HG02642 (cell line): ENCODE data around the gene TMEM109.
A peak's percentile ranks its signal among the peaks of the same experiment; 100 is the strongest.

Source experiments
- ATAC-seq: cut with Tn5 transposase; IDR thresholded peaks from one replicate; pipeline ENCODE4 v1.9.1; 2021; ENCODE audit warnings: mild to moderate bottlenecking; ENCODE audit not compliant: unreplicated experiment, poor library complexity

TMEM109 gene, protein sequence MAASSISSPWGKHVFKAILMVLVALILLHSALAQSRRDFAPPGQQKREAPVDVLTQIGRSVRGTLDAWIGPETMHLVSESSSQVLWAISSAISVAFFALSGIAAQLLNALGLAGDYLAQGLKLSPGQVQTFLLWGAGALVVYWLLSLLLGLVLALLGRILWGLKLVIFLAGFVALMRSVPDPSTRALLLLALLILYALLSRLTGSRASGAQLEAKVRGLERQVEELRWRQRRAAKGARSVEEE

DNA sequence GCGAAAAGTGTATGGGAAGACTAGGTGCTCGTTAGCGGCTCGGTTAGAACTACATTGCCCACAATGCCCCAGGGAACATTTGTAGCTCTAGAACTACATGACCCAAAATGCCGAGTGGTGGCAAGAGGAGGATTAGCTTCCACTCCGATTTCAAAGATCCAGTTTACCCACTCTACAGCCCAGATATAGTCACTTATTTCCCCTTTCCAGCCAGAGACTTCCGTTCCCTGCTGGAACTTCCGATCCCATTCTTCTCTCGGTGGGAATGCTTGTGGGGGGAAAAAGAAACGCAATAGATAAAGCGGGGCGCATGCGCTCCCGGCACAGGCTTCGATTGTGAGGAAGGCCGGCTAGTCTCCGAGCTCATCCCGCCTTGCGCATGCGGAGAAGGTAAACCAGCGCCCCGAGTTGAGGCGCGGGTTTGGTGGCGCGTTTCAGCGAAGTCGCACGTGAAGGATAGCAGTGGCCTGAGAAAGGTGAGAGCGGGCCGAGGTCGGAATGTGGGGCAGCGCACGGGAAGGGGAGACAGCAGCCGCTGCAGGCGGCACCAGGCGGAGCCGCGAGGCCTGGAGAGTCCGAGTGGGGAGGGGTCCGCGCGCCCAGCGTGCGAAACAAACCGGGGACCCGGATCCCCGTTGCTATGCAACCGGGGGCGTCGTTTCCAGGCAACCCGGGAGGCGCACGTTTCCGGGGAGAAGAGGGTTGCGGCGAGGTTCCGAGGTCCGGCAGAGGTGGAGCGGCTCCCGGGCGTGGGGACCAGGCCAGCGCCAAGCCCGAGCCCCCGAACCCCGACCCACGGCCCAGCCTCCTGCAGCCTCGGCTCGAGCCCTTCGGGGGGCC, at the start of gene TMEM109:
Gene TMEM109 (plus strand): TSS at position 366 of the 840 bp plus-strand sequence. CDS start 5,536 bp downstream, outside the sequence.
- ATAC-seq: peak; percentile 53

DNA sequence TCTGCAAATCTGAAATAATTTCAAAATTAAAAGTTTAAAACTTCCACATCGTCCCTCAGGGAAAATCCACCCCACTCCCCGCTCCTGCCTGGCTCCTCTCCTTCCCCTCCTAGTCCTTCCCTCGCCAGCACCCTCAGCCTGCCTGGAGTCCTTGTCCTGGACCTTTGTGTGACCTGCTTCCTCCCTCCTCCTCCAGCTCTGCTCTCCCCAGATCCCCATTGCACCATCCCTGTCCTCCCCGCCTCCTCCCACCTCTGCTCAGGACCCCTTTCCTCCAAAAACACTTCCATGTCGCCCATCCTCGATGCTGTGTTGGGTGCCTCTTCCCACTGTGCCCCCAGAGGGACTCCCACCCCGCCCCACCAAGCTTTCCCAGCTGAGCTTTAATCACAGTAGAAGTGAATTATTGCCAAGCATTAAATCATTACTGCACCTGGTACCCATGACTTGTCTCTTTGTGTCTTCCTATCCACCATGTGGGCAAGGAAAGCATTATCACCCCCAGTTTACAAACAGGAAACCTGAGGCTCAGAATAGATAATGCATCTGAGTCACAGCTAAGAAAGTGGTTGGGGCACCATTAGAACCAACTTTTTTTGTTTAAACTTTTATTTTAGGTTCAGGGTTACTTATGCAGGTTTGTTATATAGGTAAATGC, 49.0 kb upstream of the TMEM109 start:
- ATAC-seq: no peak

DNA sequence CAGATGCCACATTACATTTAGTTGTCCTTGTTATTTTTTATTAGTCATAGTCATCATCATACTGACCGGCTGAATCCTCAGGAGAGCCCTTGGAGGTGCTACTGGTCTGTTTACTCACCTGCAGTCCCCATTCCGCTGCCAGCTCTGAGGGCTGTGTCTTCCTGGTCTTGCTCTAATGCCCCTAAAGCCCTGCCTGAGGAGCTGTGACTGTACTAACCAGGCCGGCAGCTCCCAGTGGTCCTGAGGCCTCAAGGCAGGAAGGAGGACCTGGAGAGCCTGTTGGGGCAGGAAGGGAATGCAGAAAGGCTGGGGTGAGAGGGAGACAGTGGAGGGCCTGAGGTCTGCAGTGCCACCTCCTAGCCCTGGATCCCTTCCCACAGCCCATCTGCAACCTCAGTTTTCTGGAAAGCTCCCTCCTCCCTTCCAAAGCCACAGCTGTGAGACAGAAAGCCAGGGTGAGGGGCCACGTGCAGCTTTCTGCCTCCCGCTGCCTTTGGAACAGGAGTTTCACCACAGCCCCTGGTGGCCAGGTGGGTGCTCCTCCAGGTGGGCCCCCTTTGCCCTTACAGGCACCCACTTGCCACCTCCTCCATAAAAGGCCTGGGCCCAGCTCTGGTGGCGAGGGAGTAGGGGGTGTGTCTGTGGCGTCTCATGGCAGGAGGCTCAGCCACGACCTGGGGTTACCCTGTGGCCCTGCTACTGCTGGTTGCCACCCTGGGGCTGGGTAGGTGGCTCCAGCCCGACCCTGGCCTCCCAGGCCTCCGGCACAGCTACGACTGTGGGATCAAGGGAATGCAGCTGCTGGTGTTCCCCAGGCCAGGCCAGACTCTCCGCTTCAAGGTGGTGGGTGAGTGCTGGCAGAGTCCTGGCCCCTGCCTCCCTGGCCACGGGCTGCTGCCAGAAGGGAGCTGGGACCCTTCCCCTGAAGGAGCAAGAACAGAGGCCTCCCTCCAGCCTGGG, 46.8 kb upstream of the TMEM109 start, which contains the start of gene ZP1:
Gene ZP1 (plus strand): TSS at position 632 of the 960 bp plus-strand sequence. CDS start 20 bp downstream, at position 652.
- ATAC-seq: no peak

DNA sequence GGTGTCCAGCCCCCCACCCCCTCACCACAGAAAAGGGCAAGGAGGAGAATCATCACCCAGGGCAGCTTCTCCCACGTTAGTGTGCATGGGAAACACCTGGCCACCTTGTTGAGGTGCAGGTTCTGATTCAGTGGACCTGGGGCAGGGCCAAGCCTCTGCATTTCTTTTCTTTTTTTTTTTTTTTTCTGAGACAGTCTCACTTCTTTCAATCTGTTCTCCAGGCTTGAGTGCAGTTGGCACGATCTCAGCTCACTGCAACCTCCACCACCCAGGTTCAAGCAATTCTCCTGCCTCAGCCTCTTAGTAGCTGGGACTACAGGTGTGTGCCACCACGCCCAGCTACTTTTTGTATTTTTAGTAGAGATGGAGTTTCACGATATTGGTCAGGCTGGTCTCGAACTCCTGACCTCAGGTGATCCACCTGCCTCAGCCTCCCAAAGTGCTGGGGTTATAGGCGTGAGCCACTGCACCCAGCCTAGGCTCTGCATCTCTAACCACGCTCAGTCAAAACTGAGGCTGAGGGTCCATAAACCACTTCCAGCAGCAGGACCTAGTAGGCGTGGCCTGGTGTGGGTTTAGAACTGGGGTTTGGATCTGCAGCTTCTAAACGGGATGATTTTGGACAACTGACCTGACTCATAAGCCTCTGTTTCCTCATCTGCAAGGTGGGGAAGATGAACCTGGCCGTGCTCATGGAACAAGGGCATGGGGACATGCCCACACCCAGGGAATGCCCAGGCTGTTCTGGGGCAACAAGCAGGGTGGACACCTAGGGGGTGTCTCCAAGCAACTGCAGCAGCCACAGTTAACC, 45.9 kb upstream of the TMEM109 start:
- ATAC-seq: no peak

DNA sequence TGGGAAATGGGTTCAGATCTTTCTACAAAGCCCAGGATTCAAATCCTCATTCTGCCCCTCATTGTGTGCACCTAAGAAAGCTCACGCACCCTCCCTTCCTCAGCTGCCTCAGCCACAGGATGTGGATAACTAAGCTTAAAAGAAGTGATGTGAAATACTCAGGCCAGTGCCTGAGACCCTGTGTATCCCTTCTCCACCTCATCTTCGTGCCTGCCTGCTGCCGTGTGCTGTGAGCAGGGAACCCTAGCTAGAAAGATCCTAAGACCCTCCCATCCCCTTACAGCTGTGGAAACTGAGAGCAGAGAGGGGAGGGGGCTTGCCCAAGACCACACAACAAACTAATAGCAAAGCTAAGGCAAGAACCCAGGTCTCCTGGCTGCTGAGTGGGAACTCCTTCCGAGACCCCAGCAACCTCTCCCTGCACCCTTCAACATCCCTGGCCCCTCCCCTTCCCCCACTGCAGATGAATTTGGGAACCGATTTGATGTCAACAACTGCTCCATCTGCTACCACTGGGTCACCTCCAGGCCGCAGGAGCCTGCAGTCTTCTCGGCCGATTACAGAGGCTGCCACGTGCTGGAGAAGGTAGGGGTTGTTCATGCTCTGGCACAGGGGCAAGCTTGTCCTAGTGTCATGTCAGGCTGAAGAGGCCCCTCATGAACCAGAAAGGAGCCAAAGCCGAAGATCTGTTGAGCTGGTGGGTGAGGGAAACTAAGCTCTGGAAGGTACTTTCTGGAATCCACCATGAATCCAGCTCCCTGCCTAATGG, 45.1 kb upstream of the TMEM109 start:
- ATAC-seq: no peak

DNA sequence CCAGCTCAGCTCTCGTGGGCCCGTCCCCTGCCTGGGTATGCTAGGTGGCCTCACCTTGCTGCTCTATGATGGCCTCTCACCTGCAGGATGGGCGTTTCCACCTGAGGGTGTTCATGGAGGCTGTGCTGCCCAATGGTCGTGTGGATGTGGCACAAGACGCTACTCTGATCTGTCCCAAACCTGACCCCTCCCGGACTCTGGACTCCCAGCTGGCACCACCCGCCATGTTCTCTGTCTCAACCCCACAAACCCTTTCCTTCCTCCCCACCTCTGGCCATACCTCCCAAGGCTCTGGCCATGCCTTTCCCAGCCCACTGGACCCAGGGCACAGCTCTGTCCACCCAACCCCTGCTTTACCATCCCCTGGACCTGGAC, 44.5 kb upstream of the TMEM109 start:
- ATAC-seq: no peak

DNA sequence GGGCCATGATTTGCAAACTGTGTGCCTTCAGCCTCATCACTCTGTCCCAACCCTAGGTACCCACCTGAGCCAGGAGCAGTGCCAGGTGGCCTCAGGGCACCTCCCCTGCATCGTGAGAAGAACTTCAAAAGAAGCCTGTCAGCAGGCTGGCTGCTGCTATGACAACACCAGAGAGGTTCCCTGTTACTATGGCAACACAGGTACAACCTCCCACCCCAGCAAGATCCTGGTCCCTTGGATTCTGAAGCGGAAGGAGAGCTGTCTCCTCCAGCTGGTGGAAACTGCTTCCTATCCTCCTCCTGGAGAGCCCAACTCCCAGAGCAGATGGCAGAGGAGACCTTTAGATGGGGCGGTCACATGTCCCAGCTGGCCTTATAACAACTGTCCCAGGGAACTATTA, 43.7 kb upstream of the TMEM109 start:
- ATAC-seq: no peak

DNA sequence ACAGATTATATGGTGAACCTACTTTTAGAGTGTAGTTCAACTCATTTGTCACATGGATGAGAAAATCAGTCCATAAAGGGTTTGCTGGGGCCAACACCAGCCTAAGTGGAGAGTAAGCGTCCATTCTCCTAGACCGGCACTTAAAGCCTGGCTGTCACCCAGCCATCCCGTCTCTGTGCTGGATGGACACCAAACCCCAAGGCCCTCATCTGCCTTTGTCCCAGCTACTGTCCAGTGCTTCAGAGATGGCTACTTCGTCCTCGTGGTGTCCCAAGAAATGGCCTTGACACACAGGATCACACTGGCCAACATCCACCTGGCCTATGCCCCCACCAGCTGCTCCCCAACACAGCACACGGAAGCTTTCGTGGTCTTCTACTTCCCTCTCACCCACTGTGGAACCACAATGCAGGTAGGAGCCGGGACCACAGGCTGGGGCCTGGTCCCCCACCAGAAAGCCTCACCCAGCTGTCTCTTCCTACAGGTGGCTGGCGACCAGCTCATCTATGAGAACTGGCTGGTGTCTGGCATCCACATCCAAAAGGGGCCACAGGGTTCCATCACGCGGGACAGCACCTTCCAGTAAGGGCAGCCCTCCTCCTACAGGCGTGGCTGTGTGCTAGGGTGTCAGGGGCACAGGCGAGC, 43.1 kb upstream of the TMEM109 start:
- ATAC-seq: no peak

DNA sequence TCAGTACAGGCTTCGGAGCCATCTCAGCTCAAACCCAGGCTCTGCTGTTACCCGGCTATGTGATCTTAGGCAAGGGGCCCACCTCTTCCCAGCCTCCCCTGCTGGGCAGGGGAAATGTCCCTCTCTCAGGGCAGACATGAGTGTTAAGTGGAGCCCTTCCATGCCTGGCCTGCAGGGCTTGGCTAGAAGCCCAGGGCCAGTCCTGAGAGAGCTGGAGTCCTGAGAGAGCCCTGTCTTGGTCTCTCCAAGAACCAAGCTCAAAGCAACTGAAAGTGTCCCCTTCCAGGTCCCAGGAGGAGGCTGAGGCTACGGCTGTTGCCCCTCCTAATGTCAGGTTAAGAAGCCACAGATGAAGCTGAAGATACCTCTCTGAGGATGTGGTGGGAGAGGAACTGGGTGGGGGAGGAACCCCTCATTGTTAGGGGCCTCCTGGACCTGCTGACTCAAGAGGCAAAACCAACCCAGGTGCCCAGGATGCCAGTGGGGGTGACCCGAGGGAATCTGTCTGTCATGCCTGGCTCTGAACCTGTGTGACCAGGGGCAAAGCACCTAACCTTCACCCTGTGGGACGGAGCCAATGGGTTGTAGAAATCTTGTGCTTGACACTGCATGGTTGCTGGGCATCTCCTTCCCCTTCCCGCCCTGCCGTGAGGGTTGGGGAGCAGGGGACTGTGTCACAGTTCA, 42.4 kb upstream of the TMEM109 start:
- no peak for ATAC-seq

DNA sequence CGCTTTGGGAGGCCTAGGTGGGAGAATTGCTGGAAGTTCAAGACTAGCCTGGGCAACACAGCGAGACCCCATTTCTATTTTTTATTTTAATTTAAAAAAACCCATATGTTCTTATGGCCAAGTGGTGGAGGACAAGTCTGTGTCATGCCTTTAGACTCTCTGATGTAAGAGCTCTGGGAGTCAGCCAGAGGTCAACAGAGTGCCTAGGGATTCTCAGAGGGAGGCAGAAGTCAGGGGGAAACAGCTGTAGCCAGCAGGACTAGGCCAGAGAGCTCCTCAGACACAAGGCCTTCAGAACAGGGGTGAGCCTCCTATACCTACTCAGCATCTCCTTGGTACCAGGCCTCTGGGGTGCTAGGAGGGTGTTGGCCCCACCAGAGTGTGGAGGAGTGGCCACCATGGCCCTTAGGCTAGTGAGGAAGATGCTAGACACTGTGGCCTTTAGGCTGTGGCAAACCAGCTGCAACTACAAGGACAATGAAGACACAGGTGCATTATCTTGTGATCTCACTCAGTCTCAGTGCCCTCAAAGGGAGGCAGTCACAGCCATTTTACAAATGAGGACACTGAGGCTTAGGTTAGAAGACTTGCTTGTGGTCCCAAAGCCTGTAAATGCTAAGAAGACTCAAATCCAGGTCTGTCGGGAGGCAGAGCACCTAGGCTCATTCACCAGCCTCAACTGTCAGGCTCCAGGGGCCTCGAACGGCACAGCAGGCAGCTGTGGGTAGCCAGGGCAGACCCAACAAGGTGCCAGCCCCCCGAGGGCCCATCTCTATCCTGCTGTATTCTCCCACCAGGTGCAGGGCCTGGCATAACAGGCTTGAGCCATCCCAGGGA, 41.6 kb upstream of the TMEM109 start:
- no peak for ATAC-seq

DNA sequence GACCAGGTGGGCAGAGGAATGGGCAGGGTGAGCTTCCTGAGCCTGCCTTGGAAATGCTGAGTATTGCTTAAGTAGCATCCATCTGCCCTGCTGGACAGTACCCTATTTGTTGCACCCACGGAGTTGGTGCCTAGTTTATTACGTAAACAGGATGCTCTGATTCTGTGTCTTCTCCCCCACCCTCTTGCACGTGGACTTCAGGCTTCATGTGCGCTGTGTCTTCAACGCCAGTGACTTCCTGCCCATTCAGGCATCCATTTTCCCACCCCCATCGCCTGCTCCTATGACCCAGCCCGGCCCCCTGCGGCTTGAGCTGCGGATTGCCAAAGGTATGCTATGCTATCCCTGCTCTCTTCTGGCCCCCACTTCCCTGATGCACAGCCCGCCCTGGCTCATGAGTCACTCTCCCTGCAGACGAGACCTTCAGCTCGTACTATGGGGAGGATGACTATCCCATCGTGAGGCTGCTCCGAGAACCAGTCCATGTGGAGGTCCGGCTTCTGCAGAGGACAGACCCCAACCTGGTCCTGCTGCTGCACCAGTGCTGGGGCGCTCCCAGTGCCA, 40.9 kb upstream of the TMEM109 start:
- ATAC-seq: no peak

DNA sequence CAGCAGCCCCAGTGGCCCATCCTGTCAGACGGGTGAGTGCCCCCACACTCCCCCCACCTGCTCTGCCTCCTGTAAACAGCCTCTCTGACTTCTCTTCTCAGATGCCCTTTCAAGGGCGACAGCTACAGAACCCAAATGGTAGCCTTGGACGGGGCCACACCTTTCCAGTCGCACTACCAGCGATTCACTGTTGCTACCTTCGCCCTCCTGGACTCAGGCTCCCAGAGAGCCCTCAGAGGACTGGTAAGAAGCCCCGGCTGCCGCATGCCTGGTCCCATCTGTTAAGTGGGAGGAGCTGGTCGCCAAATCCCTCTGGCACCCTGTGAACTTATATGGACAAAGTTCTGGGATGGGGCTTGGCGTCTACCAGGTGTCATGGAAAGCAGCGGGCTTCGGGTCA, 40.4 kb upstream of the TMEM109 start:
- ATAC-seq: no peak

DNA sequence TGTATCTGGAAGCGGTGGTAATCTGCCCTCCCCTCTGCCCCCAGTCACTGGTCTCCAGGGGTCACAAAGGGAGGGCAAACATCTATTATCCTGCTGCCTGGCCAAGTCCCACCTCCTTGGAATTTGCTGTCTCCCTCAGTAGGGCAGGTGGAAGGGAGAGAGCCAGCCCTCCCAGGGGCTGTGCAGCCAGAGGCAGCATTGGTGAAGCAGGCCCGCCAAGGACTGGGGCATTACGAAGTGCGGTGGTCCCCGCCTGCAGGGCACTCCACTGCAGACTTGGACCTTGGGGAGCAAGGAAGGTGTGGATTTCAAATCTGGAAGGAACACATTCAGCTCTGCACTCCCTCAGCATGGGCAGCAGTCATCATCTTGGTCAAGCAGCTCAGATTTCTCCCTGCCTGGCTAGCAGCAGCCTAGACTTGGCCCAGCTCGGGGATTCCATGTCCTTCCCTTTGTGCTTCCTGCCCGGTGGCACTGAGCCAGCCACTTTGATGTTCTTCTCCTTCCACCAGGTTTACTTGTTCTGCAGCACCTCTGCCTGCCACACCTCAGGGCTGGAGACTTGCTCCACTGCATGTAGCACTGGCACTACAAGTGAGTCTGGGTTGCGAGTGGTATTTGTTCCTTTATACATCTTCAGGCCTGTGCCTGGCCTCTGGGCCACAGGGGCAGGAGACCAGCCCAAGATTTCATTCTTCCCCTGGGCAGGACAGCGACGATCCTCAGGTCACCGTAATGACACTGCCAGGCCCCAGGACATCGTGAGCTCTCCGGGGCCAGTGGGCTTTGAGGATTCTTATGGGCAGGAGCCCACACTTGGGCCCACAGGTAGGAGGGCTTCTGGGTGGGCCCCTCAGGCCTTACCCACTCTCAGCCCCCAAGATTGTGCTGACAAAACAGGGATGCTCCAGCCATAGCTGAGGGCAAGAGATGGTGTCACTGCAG, 39.3 kb upstream of the TMEM109 start:
- no peak for ATAC-seq

DNA sequence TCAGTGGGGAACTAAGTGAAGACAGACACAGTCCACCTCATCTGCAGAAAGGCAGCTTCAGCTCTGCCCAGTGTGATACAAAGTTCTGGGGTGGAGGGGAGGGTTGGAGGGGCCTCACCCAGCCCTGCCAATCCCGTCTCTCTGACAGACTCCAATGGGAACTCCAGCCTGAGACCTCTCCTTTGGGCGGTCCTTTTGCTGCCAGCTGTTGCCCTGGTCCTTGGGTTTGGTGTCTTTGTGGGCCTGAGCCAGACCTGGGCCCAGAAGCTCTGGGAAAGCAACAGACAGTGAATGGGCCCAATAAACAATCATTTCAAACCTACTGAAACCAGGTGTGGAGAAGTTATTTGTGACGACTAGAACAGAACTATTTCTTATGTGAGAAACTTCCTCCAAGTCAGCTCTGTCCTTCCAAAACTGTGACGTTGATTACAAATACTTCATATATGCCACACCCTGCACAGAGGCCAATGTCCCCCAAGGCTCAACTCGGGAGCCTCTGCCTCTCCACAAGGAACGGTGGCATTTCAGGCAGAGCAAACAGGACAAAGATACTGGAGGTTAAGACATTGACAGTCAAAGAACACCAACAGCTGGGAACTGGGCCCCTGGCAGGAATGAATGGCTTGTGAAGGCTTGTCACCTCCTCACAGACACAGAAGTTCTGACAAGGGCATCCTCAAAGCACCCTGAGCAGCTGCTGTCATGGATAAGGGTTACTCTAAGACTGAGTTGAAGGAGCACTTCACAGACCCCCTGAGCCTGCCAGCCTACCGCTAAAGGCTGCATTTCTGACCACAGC, 38.4 kb upstream of the TMEM109 start:
- ATAC-seq: no peak

DNA sequence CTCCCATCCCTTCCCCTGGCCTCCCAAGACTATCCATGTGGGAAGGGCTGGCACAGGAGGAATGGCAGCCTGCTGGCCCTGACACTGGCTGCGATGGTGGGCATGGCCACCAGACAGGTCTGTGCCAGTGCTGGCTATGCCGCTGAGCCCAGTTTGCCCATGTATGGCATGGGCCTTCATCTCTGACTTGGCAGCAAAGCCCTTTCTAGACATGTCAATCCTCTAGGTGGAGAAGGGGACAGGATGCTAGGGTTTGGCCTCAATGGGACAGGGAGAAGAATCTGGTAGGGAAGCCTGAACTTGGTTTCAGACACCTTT, 37.8 kb upstream of the TMEM109 start:
- no peak for ATAC-seq
